Activated T-helper 1 cell treated with anti-CD3 and anti-CD28 coated beads, Interleukin-2, amount 50 U/mL, for 16 hours (primary cell): ENCODE measurements around the gene TIMM10B.
A peak's percentile ranks its signal among the peaks of the same experiment; 100 is the strongest.

ENCODE experiments used
- DNase-seq, 2 donors: peaks; one replicate each; pipeline ENCODE4 v3.0.0-alpha.2; 2020; ENCODE audit warnings: low read depth in 1 of 2, low spot score in 1 of 2

The TIMM10B gene

DNA sequence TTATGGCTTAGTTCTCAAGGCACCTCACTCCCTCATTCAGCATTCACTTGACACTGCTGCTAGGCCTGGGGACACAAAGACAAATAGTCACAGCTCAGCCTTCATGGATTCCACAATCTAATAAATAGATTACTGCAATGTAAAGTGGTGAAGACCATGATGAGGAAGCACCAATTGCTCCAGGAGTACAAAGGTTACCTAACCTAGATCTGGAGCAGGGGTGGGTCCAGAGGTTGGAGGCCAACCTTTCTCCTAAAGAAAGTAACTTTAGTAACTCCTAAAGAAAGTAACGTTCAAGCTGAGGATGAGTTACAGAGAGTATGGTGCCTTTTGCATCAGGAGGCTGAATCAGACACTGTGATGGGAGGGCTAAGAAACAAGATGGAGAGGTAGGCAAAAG lies 11.7 kb upstream of the TIMM10B start:
- no peak for DNase-seq

DNA sequence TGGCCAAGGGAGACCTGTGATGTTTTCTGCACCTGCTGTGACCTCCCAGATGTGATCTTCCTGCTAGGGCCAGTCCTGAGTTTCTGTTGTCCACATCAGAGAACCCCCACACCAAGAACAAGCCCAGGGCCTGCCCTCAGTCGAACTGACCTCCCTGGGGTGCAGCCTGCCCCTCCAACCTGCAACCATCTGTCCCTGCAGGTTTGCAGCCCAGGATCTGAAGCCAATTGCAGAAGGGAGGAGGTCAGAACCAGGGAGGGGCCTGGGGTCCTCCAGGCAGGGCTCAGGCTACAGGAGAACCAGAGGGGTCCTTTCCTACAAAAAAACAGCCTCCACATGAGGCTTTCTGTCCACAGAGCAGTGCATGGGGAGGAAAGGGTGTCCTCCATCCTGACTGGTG lies 8.4 kb upstream of the TIMM10B start:
- DNase-seq: no peak

DNA sequence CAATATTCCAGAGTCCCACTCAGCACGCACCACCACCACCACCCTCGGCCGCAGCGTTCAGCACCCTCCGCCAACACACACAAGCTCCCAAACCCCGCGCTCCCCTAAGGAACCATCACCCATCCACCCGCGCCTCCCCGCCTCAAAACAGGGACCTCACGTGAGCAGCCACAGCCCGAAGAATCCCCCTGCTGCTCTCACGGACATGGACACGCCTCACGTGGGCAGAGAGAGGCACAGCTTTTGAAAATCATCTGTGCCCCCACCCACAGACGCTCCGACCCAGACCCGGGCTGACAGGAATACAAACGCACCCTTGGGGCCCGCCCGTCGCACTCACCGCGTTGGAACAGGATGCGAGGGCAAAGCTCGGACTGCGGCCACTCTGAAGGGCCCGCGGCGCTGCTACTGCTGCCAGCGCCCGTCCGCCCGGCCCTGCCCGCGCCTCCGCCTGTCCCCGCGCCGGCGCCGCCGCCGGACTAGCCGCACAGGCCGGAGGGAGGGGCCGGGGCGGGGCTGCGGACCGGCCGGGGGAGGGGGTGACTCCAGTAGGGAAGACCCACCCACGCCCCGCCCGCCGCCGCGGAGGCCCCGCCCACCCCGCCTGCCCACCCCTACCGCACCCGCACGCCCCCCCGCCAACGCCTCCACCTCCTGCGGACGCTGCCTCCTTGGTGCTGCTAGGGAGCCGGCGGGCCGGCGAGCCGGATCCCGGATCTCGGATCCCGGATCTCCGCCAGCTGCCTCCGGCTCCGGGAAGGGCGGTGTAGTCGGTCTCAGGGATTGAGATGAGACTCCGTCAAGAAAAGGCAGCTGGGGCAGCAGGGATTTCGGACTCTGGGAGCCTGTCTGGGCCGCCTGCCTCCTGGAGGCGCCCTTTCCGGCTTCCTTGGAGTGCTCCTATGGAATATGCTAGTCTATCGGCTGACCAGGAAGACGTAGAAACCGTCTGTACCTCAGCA lies 7.6 kb upstream of the TIMM10B start, which contains the start of gene TRIM3:
Gene TRIM3, minus strand, starts transcription at position 491 of the 962 bp plus-strand sequence. CDS start 8,246 bp downstream, outside the sequence.
- DNase-seq: peak; percentile 43 to 64

DNA sequence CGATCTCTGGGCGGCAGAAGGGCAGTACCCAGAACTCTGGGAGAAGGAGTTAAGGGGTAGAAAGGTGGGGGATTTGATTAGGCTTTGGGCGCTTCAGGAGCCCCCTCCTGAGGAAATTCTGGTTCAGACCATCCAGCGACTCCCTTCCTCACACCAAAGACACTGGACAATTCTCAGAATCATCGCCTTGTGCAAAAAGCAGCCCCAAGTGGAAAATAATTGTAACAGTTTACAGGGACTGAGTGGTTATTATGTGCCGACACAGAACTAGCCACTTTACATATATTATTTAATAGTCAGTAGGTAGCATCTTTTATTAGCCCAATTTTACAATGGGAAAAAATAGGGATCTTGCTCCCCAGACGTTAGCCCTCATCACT lies 6.9 kb upstream of the TIMM10B start:
- no peak for DNase-seq

DNA sequence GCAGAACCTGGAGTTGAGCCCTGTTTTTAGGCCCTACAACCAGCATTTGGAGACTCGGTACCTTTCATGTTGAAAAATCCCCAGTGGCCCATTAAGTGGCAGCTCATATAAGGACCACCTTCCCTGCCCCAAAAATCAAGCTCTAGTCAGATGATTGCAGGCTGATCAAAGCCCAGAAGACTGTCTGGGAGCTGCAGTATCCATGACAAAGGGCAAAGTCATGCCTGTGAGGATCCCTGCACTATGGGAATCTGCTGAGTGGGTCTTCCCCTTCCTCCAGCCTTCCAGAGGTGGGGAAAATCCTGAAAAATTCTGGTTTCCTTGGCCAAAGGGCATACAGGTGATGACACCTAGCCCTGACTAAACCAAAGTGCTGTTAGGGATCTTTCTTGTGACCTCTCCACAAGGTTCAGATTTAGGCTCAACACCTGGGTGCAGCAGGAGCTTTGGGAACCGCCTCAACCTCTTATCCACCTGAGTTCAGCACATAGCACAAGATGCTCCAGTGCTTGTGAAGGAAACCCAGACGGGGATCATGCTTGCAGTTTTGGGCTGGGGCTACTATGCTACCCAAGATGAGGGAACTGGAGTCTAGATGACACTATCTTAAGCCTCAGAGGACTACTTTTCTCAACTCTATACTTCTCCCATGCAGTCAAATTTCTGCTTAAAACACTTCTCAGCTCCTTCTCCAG lies 6.3 kb upstream of the TIMM10B start:
- no peak for DNase-seq

DNA sequence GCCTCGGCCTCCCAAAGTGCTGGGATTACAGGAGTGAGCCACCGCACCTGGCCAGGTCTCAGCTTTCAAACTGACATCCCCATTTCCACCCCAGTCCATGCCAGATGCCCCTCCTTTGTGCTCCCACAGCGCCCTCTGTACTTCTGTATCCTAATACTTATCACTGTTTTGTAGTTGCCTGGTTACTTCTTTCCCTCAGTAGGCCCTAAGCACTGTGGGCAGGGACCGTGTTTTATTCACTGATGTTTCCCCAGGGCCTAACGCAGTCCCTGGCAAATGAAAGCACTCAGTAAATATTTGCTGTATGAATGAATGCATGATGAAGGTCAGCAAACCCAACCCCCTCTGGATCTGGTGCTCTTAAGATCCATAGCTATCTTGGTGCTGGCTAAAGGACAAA lies 5.4 kb upstream of the TIMM10B start:
- no peak for DNase-seq

DNA sequence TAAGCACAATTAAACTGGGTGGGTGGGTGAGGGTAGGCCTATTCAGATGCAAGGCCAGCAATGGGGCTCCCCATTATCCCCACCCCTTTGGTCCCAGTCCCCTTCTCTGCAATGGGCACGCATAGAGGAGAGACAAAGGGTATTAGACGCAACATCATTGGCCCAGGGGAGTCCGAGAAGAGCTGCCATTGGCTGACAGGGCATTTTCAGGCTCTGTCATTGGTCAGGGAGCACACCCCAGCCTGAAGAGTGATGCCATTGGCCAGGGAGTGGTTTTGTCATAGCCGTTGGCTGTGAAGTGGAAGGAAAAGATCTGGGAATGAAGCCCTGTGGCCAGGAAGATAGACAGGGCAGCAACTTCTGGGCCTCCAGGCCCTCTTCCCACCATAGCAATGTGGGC lies 4.7 kb upstream of the TIMM10B start:
- no peak for DNase-seq

DNA sequence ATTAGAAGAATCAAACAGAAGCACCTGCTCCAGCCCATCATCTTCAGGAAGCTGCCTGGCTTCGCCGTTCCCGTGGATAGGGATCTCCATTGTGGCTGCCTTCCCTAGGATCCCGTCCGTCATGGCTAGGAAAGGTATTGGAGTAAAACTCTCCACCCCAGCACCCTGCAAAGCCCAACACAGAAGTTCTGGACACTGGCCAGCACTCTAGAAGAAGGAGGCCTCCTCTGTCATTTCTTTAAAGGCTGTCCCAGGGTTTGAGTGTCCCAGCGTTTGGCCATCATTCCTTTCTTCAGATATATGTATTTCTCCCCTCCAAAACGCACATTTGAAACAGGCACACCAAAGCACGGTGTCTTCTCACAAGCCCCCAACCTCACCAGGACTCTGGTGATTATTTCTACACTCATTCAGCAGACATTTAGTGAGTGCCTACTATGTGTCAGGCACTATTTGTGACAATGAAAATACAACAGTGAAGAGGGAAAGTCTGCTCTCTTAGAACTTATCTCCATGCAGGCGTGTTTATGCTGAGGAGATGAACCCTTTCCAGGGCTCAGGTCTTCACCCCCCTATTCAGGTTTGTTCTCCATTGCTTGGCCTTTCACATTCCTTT lies 894 bp upstream of the TIMM10B start:
- no peak for DNase-seq

DNA sequence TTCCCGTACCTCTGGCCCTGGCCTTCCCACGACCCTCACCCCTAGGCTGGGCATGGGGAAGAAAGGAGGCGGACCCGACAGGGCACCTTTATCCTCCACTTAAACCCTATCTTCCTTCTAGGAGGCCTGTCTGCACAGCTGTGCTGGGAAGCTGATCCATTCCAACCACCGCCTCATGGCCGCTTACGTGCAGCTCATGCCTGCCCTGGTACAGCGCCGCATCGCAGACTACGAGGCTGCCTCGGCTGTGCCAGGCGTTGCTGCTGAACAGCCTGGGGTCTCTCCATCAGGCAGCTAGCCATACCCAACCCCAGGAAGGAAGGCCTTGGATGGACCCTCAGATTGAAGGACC lies 599 bp downstream of the TIMM10B start:
- DNase-seq: no peak

DNA sequence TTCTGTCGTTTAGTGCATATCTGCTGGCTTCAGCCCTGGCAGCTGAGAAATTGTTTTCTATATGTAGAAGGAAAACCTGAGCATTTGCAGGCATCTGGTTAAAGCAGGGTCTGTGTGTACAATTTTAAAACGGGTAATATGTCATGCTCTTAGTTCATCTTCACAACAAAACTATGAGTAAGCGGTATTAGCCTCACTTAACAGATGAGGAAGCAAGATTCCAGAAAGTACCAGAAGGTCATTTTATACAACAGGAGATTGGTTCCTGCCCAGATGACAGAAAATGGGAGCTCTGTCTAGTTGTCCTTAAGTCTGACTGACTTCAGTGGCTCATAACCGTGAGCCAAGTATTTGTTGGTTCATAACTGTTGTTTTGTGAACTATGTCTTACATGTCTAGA lies 1.1 kb downstream of the TIMM10B start:
- DNase-seq: no peak

DNA sequence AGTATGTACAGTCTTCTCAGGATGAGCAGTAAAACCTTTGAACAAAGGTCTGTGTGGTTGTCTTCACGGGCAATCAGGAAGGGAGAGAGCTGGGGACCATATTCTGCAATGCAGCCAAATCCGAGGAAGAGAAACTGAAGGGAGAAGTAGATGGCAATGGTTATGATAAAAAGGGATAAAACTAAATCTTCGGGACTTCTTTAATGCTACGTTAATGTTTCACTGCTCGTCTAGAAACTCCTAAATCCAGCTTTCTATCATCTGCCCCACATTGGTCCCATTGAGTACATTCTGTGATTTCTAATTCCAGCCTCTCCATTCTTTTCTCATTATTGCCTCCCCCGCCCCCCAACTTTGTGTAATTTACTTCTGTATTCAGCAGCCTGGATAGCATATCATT lies 1.7 kb downstream of the TIMM10B start:
- no peak for DNase-seq

DNA sequence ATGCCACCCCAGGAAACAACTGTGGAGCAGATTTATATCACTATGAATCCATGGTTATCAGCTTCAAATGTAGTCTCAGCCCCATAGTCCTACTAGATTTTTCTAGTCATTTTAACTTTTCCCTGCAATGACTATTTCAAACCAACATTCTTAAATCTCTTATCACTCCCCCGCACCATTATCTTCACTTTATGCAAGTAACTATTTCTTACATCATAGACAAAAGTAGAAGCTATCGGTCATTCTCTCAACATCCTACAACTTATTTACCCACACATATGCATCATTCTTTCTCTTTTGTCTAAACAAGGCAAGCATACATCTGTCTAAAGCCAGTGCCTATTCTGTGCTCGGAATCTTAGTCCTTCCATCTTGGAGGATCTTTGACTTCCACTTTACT lies 4.4 kb downstream of the TIMM10B start:
- DNase-seq: no peak

DNA sequence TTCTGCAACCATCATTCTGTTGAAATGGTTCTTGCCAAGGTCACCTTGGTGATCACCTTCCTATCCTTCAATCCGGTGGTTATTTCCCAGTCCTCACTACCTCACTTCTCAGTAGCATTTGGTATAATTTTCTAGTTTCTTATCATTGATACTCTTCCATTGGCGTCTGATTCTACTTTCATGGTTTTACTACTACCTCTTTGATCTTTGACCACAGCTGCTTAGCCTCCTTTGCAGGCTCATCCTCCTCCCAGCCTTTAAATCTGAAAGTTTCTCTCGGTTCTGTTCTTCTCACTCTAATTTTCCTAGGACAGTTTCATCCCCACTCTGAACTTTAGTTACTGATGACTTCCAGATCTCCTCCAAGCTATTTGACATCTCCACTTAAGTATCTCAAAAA lies 5.0 kb downstream of the TIMM10B start:
- no peak for DNase-seq

DNA sequence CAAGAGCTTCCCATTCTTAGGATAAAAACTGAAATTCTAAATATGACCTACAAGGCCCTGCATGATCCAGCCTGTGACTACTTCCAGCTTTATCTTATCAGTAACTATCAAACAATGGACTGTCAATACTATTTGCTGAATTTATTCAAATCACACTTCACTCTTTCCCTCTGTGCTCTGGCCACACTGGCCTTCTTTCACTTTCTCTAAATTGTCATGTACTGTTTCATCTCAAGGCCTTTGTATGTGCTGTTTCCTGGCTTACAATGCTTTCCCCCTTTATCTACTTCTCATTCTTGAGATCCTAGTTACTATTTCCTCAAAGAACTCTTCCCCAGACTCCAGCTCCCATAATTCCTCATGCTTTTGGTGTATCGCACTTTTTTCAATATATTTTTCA lies 5.6 kb downstream of the TIMM10B start:
- no peak for DNase-seq

DNA sequence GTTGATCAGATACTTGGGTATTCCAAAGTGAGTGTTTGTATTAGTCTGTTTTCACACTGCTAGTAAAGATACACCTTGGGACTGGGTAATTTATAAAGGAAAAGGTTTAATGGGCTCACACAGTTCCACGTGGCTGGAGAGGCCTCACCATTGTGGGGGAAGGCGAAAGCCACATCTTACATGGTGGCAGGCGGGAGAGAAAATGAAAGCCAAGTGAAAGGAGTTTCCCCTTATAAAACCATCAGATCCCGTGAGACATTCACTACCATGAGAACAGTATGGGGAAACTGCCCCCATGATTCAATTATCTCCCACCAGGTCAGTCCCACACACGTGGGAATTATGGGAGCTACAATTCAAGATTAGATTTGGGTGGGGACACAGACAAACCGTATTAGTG lies 7.0 kb downstream of the TIMM10B start:
- no peak for DNase-seq

DNA sequence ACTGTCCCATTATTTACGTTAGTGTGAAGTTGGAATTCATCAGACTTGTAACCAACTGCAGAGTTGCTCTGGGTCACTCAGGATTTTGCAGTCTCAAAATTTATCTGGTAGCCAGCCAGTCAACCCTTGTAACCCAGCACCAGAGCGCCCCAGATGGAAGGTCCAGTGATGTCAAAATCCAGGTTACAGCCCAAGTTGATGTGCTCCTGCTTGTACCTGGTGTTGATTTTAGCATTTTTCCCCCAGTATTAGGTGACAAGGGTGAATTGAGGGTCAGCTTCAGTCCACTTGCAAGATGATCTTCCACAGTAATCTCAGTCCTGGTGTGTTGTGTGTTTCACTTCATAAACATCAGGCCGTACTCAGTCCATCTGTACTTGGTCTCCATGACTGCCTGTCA lies 7.5 kb downstream of the TIMM10B start:
- DNase-seq: no peak

DNA sequence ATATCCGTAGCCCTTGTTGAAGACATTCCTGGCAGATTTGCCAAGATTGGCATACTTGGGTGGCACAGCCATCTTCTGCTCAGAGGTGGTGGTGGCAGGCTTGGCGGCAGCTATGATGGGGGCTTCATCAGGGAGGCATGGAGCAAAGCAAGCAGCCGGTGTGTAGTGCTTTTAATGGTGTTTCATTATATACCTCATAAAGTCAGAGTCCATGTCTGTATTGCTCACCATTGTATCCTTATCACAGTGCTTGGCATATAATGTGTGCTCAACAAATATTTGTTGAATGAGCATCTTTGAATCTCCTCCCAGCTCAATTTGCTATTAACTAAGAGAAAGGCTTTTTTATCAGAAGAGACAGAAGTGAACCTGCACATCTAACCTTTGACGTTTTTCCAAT lies 8.0 kb downstream of the TIMM10B start:
- no peak for DNase-seq

DNA sequence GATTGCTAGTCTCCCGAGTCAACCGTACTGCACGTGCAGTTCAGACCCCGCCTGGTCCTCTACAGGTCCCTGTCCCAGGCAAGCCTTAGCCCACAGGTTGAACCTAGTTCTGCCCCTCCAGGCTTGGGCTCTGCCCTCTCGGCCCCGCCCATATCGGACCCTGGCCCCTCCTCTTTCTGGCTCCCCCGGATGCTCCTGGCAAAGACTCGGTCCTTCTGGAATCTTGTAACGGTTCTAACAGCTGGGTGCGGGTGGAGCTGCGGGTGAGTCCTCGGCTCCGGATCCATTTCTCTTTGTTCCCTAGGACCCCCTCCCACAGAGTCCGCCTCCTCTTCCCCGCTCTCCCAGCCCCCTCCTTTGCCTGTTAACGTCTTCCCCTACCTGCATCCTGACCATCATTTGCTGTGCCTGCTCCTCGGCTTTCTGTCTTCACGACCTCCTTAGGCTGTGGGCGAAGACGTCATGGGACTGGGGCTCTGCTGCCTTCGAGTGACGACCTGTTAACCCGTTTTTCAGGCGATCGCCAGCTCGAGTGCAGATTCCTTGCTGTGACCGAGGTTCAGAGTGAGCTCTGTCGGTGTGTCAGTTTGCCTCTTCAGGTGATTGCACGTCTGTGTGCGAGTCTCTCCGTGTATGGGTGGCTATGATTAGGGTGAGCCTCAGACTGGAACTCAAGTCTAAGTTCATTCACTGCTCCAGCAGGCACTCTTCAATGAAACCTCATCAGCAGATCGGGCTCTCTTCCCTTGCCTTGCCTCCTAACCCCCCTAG lies 16.0 kb downstream of the TIMM10B start, which contains the start of gene DNHD1:
Gene DNHD1, plus strand, starts transcription at position 212 of the 771 bp plus-strand sequence. CDS start 936 bp downstream, outside the sequence.
- DNase-seq: no peak

DNA sequence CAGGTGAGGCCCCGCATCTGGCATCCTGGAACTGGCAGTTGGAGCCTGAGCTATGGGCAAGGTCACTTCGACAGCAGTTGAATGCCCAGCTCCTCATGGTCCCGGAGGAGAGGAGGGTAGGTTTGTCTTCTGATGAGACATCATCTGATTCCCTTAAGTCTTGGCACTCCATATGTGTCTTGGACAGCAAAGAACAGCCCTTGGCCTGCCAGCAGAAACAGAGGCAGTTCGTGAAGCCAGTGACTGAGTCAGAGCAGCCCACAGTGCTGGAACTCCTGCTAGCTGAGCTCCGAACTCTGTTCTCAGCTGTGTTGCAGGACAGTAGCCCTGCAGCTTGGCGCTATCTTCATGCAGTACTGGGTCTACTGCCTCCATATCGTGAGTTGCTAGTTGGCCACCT lies 16.8 kb downstream of the TIMM10B start:
- no peak for DNase-seq

DNA sequence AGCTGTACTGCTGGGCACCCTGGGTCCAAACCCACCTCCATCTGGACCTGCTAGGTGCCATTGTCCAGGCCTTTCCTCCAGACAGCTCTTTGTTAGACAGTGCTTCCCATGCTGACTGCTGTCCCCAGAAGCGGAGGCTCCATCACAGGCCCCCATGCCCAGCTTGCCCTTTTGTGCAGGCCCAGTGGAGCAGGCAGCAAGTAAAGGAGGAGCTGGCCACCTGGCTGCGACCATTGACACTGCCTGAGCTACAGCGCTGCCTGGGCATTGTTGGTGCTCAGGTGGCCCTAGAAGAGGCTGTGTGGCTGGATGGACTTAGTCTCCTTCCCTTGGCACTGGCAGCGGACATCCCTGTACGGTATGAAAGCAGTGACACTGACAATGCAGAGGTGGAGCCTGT lies 17.2 kb downstream of the TIMM10B start:
- DNase-seq: no peak

DNA sequence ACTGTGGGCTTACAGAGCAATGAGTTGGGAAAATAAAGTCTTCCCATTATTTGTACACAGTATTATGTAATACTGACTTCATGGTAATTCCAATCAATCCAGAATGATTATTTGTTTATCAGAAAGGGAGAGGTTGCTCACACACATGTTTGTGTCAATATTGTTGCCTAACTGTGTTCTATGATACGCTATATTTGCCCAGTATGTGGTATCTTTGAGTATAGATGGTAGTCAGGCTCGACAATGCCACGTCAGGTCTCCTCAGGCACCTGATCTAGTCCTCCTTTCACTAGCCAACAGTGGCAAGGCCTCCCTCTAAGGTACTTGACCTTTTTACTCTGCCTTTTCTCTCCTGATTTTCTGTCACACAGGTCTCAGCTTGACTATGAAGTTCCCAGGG lies 21.1 kb downstream of the TIMM10B start:
- no peak for DNase-seq
